Frontal cortex (tissue), 4 donors: ENCODE results near the gene LDLRAD4. TPM values are rescaled to one million over a fixed set of nuclear protein-coding genes. Genes with fewer than 3 reads are reported as not detected.

Experiments
- DNase-seq, 2 donors: peaks; one replicate each; pipeline ENCODE4 v3.0.0; 2012; ENCODE audit warnings: low spot score in 2 of 2
- FAIRE-seq: peaks from 2 replicates; lab custom pipeline; 2012; peaks lifted over from hg19 to GRCh38; lab: Jason Lieb, UNC
- total RNA-seq: library from RNA; depleted of rRNA; stranded (reverse); fragments of >200 nt; gene quantifications from one replicate; pipeline ENCODE4 v1.2.3, GENCODE V29; 2014
- donor health status: control.
- donor health status: control.
- donor health status: control.

Gene LDLRAD4
- total RNA-seq, 1 donor from 2014 or later = 60.7 TPM

DNA sequence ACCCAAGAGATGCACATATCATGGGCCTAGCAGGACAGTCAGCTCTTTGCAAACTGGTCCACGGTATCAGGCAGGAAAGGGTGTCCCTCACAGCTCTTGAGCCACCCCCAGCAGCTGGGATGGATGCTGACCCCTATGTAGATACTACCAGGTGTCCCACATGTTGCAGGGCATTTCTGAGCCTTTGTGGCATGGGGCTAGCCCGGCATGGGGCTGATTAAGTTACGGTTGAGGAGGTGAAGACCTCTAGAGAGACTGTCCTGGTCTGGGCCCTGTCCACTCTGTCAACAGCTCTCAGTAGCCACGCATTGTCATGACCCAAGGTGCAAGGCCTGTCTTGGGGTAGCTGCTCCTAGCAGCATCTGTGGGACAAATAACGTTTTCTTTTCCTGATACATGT lies 6.7 kb downstream of the LDLRAD4 start:
- no peak for DNase-seq

GRCh38 chr18:13226533-13227144 lies 8.1 kb downstream of the LDLRAD4 start:
- DNase-seq = no peak
- FAIRE-seq = no peak

More for the DNA sequence above, 6.7 kb downstream of the LDLRAD4 start:
- FAIRE-seq = no peak

DNA sequence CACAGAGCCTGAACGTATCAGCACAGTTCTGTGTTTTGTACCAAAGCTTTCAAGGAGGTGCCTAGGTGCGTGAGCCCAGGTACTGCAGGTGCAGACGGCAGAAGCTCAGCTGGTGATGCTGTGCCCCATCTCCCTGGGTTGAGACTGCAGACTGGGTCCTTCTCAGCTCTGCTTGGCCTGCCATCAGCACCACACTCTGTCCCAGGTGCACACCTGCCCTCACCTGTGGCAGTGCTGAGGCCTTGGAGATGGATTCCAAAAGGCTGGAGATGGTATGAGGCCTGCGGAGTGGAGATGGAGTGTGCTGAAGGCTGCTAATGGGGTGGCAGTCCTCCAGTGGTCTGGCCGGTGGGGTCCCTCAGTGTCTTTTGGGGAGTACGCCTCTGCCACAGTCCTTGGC lies 9.3 kb downstream of the LDLRAD4 start:
- DNase-seq (no peak), FAIRE-seq (no peak)

DNA sequence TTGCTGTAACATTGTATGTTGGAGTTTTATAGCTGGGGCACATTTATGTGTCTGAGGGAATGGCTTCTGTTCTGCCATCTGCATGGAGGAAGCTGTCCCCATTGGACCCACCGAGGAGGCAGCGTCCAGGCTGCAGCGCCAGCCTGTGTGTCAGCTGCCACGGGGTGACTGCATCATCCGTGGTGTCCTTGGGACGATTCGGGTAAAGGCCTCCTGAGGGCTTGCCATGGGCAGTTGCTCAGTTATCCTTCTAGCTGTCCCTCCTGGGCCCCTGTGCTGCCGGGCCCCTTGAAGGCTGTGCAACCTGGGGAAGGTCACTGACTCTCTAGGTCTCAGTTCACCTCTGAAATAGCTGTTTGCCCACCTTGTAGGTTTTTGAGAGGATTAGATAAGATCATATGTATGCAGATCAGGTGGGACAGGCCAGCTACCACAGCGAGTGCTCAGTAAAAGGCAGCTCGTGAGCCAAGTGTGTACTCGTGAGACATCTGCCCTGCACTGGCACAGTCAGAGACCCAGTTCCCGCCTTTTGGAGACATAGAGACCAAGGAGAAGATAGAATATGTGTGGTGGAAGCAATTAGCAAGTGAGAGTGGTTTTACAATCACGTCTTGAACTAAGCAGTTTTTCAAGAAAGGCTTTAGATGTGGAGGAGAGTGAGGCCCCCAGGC lies 10.6 kb downstream of the LDLRAD4 start:
- FAIRE-seq (no peak), DNase-seq (no peak)

DNA sequence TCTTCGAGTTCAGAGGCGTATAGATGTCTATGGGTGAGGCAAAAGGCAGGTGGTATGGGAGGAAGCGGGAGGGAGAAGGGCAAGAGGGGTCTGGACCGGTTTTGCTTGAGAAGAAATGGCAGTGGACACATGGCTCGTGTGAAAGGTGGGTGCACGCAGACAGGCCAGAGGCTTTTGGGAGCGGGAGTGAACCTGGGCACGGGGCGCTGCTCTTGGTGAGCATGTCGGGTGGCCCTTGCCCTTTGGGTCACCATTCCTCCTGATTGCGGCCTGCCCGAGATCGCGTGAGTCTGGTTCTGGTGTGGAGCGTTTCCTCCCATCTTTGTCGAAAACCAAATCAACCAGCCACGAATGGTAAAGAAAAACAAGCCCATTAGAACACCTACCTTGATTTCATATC lies 12.6 kb downstream of the LDLRAD4 start:
- FAIRE-seq (no peak), DNase-seq (no peak)

DNA sequence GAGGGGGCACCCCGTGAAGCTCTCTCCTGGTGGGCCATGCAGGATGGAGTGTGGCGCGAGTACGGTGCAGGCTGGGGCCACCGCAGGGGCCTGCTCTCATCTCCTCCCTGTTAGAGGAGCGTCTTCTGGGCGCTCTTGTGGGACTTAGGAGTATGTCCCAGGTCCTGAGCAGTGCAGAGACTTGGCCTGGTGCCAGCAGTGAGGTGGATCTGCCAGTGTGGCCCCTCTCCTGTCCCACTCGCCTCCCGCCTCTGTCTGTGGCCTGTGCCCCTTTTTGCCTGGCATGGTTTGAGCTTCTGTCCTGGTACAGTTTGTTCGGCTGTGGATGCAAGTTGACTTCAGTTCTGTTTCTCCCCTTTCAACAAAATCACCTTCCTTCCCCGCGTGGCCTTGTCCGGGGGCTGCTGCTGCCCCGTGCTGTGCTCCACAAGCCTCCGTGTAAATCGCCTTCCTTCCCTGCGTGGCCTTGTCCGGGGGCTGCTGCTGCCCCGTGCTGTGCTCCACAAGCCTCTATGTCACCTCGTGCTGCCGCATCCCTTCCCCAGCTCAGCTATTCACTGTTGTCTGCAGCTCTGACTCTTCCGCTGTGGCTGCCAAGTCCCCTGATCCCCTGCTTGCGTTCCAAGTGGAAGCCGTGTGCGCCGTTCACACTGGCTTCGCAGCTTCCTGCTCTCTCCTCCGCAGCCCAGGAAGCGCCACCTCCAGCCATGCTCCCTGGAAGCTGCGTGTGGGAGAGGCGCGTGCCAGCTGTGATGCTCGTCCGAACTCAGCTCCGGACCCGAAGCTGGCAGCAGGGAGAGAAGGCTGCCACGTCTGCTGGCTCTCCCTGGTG lies 13.7 kb downstream of the LDLRAD4 start:
- no peak for DNase-seq
- no peak for FAIRE-seq

DNA sequence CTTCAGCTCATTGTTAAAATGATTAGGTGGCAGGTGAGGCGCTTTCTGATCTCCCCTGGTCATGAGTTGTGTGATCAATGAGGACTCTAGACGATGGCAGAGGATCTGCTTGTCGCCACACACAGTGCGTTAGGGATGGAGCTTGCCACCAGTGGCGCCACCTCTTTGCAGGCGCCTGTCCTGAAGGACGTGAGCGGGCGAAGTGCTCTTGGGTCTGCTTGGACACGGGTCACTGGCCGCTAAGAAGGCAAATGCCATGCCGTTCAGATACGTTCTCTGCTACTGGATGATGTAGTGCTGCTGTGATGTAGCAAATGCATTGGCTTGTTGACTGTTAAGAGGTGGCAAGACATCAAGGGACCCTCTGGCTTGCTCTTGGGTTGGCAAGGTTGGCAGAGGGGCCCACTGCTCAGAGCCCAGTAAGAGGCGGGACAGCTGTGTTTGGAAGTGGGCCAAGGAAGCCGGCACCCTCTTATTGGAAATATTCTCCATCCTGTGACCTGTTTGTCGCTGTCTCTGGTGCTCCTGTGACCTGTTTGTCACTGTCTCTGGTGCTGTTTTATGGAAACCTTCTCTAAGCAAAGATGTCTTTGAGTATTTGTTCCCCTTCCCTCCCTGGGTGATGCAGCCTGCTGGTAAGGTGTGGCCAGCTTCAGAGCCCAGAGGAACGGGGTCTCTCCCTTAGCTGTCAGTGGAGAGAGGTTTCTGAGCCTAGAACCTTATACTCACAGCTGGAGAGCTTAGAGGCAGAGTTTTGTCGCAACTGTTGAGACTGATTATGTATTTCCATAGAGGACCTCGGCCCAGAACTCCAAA lies 14.6 kb downstream of the LDLRAD4 start:
- DNase-seq = no peak

GRCh38 chr18:13233787-13234783 lies 15.5 kb downstream of the LDLRAD4 start:
- FAIRE-seq (no peak), DNase-seq (no peak)

More for the DNA sequence above, 14.6 kb downstream of the LDLRAD4 start:
- no peak for FAIRE-seq

GRCh38 chr18:13235421-13235831 lies 16.9 kb downstream of the LDLRAD4 start:
- DNase-seq (no peak), FAIRE-seq (no peak)

GRCh38 chr18:13235981-13236380 lies 17.4 kb downstream of the LDLRAD4 start:
- FAIRE-seq = no peak
- peak in 1 of 2 donors; percentile 51 for DNase-seq

- no peak for FAIRE-seq
- DNase-seq = no peak
Observed at GRCh38 chr18:13236411-13236810, 17.9 kb downstream of the LDLRAD4 start.

DNA sequence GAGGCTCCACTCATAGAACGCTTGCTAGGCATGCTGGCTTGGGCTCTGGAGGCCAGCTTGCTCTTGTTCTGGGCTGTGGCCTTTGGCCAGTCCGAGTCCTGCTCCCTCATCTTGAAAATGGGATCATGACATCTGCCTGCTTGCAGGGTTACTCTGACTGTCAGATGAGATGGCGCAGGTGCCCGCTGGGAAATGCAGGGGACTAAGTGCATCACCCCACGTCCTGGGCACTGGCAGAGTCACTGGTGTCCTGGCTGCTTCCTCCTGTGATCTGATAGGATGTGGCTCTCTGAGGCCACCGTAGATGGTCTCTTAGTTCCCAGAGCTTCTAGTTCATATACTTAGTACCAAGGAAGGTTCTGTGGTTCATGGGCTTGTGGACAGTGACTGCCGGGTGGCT lies 18.5 kb downstream of the LDLRAD4 start:
- no peak for DNase-seq
- FAIRE-seq = no peak

DNA sequence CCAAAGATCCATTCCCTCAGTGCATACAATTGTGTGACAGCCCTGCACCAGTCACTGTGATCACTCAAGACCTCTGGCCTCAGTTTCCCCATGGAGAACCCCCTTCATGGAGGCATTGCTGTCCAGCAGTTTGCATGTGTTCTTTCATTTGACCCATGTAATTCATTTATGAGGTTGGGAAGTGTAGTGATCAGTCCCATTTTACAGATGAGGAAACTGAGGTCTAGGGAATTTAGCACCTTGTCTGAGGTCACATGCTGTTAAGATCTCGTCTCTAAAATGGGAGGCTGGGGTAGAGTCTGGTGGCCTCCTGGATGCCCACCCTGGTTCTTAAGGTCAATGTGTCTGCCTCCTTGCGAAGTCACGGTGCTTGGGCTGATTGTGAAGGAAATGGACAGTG lies 19.1 kb downstream of the LDLRAD4 start:
- no peak for DNase-seq
- FAIRE-seq = no peak

DNA sequence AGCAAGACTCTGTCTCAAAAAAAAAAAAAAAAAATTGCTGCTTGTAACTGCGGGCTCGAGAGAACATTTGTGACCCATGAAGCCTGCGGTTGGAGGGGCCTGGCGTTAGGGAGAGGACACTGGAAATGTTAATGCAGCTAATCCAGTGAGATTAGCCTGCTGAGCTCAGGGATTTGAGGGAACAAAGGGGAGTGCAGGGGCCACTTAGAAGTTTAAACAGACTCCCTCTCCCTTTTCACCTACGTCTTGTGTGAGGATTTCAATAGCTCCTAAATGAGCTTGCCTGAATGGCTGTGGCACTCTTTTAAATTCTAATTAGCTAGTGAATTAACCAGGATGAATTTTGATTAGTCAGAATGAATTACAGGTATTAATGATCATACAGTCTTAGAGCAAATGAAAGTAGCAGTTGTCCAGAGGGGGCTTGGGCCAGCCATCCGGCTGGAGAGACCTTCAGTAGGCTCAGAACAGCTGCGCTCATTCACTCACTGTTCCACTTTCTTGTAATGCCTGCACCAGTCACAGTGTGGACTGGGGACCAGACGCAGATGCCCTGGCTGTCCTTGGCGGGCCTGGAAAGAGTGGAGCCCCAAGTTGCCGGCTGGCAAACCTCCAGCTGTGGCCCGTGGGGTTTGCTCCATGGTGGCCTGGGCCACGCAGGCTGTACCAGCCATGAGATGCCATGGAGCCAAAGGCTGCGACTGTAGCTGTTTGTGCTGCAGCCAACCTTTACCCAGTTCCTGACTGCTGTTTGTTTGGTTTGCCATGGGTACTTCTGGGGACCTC lies 20.8 kb downstream of the LDLRAD4 start:
- no peak for DNase-seq
- no peak for FAIRE-seq

DNA sequence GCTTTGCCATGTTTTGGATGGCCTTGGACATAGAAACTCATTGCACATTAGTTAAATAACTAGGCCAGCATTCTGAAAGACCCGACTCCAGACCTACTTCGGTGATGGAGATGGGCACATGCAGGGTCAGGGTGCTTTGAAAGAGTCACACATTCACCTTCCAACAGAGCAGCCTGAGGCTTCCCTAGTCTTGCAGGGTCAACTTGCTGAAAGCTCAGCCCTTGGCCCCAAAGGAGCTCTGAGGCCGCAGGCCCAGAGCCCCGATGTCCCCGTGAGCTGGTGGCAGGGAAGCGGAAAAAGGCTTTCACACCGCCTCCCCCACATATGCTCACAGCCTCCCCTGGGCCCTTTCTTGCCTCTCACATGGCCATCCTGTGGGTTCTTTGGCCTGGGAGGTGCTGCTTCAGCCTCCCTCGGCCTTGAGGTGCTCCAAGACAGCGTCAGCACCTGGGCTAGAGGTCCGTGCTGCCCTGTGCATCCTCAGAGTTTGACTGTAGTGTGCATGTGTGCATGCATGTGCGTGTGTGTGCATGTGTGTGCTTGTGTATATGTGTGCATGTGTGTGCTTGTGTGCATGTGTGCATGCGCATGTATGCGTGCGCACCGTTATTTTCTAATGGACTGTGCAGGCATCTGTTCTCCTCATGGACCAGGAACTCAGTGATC lies 21.6 kb downstream of the LDLRAD4 start:
- DNase-seq (no peak), FAIRE-seq (no peak)

DNA sequence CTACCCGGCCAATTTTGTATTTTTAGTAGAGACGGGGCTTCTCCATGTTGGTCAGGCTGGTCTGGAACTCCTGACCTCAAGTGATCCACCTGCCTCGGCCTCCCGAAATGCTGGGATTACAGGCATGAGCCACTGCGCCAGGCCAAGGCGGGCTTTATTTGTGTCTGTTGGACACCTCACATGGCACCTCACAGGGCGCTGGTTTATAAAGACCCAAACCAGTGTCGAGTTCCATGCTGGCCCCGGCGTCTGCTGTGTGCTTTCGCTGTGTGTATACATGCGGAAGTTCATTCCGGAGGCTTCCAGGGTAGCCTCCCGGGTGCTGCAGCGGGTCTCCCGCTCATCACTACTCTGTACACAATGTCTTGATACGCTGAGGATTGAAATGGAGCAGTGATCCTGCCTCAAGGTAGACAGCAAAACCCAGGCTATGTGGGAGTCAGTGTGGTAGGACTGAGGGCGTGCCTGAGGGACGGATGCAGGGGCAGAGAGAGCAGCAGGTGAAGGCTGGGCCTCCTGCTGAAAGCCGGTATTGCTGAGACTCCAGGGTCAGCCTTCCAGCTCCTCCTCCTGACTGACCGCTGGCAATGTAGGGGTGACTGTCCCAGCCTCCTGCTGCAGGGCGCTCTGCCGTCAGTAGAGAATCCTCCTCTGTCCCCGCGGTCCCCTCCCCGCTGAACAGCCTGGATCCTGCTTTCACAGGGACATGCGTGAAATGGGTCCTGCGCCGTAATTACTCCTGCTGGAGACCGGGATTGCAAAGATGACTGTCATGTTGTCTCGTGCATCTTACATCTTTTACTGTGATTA lies 22.7 kb downstream of the LDLRAD4 start:
- DNase-seq (no peak), FAIRE-seq (no peak)

- no peak for DNase-seq
Observed at GRCh38 chr18:13241893-13242175, 23.3 kb downstream of the LDLRAD4 start.

More at GRCh38 chr18:13241893-13242175, 23.3 kb downstream of the LDLRAD4 start:
- FAIRE-seq = no peak
